Retinal pigment epithelial cell (primary cell): Measurements from ENCODE around the gene CR1L.
A peak's percentile ranks its signal among the peaks of the same experiment; 100 is the strongest.

Experiments used
- DNase-seq: peaks from one replicate; pipeline ENCODE4 v3.0.0-alpha.2; 2010; ENCODE audit warnings: low read depth
- H3K4me3 ChIP-seq: 2 replicates; pipeline ENCODE4 v1.5.1; 2011; ENCODE audit warnings: mild to moderate bottlenecking, low read length, control low read depth, moderate library complexity
- CTCF ChIP-seq: conservative IDR thresholded peaks from 2 replicates; pipeline ENCODE4 v1.5.1; 2011; ENCODE audit warnings: low read depth, low read length, control low read depth, inconsistent platforms

CR1L gene

DNA sequence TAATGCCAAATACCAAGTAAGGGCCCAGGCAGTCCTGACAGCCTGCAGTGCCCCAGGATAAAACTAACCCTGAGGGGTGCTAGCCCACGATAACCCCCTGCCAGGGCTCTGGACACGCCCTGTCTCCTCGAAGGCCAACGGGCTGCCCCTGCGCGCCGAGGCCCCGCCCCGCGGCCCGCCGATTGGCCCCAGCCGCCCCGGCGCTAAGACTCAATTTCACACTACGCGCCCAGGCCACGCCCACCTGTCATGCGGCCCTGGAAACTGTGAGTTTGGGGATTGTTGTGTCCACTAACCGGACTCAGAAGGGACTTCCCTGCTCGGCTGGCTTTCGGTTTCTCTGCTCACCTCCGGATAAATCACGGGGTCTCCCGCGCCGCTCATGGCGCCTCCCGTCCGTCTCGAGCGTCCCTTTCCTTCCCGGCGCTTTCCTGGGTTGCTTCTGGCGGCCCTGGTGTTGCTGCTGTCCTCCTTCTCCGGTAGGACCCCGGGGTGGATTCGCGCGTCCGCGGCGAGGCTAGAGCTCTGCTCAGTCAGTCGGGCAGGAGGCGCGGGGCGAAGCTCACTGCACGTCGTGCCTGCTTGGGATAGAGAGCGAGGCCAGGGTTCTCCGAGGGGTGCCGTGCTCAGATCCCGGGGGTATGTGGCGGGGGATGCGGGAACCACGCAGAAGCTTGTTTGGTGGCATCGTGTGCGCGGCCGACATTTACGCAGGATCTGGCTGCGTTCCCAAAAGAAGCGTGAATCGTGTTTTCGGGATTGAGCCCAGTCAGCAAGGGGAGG lies at the start of gene CR1L:
Gene CR1L, plus strand, starts transcription at position 282 of the 783 bp plus-strand sequence. Its CDS starts 101 bp downstream, at position 383.
- DNase-seq: peak; percentile 6
- no peak for TF ChIP-seq CTCF
- H3K4me3 ChIP-seq: peak within 1 kb of the TSS; percentile 64

DNA sequence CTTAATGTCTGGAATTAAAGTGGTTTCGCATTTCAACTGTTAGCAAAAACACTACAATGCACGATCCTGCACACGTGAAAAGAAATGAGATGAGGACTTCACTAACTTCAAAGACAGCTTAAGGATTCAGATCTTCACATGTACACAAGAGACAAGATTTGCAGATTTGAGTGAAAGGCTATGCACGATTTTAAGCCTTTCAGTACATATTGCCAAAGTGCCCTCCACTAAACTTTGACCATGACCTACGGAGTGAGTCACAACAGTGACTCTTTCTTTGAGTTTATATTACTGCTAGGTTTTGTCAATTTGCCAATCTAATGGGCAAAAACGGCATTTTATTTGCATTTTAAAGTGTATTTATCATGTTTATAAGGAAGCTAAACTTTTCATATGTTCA lies 41.2 kb upstream of the CR1L start:
- TF ChIP-seq CTCF: no peak
- H3K4me3 ChIP-seq: no peak overlapping the region
- DNase-seq: no peak

- no peak for TF ChIP-seq CTCF
- H3K4me3 ChIP-seq: no peak overlapping the region
- DNase-seq: no peak
Measured at GRCh38 chr1:207605444-207606361, 39.2 kb upstream of the CR1L start.

GRCh38 chr1:207606362-207606755 lies 38.6 kb upstream of the CR1L start:
- no peak for DNase-seq
- no peak for TF ChIP-seq CTCF
- no peak overlapping the region for H3K4me3 ChIP-seq

DNA sequence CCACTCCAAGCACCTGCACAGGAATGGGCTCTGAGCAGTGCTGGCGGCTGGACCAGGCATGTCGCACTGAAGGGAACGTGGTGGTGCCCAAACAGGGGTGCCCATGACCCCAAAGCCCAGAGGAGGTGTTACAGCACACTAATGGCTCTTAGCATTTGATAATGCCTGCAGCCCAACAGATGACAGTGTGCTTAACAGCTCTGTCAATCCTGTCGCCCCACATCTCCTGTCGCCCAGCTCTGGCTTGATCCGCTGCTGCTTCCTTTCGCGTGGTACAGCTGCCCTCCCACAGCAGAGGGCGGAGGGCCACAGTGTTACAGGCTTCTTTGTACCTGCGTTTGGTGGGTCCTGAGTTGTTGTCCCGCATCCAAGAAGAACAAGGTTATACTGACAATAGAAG lies 32.2 kb upstream of the CR1L start:
- H3K4me3 ChIP-seq: no peak overlapping the region
- TF ChIP-seq CTCF: no peak
- DNase-seq: no peak

GRCh38 chr1:207619871-207620542 lies 24.9 kb upstream of the CR1L start:
- no peak for DNase-seq
- TF ChIP-seq CTCF: peak; percentile 79
- H3K4me3 ChIP-seq: no peak overlapping the region
